Embryonic facial prominence (tissue), 1 donor: ENCODE measurements around the gene PKD2L1.
"Not testable (repeated sequence)": the region's sequence is repeated elsewhere in the genome, so short reads cannot be mapped to it uniquely, and the experiment has no call there.

Experiments
- DNase-seq: peaks from one replicate; pipeline ENCODE4 v3.0.0-alpha.2; 2016; ENCODE audit errors: extremely low spot score

Gene PKD2L1

GRCh38 chr10:100286051-100287033, 43.7 kb downstream of the PKD2L1 start, which contains the start of gene BLOC1S2:
BLOC1S2 (minus strand) TSS chr10:100286680; CDS start chr10:100286659, 21 bp downstream.
- peak; percentile 53 for DNase-seq

- not testable (repeated sequence) for DNase-seq
Measured at GRCh38 chr10:100285326-100285725, 44.7 kb downstream of the PKD2L1 start.

- no peak for DNase-seq
Measured at GRCh38 chr10:100282907-100283306, 47.1 kb downstream of the PKD2L1 start.

- DNase-seq = not testable (repeated sequence)
Measured at GRCh38 chr10:100276971-100277370, 53.1 kb downstream of the PKD2L1 start.

- peak; percentile 87 for DNase-seq
Measured at GRCh38 chr10:100267239-100268104, 62.6 kb downstream of the PKD2L1 start, which contains the start of gene CWF19L1. CWF19L1 (minus strand) TSS chr10:100267638; CDS start chr10:100267593, 45 bp downstream.

GRCh38 chr10:100265821-100266485, 64.1 kb downstream of the PKD2L1 start:
- DNase-seq = no peak

- DNase-seq = no peak
Measured at GRCh38 chr10:100254191-100254590, 75.8 kb downstream of the PKD2L1 start.

GRCh38 chr10:100253041-100253440, 77.0 kb downstream of the PKD2L1 start:
- no peak for DNase-seq

GRCh38 chr10:100248820-100249219, 81.2 kb downstream of the PKD2L1 start:
- DNase-seq = no peak

GRCh38 chr10:100245484-100246220, 84.4 kb downstream of the PKD2L1 start:
- DNase-seq = no peak

- DNase-seq = no peak
Measured at GRCh38 chr10:100239851-100240250, 90.2 kb downstream of the PKD2L1 start.

- no peak for DNase-seq
Measured at GRCh38 chr10:100238429-100238828, 91.6 kb downstream of the PKD2L1 start.
